ENCODE measurements around the gene UFSP2.
"Not testable (repeated sequence)": the region's sequence is repeated elsewhere in the genome, so short reads cannot be mapped to it uniquely, and the experiment has no call there.

Gene UFSP2

DNA sequence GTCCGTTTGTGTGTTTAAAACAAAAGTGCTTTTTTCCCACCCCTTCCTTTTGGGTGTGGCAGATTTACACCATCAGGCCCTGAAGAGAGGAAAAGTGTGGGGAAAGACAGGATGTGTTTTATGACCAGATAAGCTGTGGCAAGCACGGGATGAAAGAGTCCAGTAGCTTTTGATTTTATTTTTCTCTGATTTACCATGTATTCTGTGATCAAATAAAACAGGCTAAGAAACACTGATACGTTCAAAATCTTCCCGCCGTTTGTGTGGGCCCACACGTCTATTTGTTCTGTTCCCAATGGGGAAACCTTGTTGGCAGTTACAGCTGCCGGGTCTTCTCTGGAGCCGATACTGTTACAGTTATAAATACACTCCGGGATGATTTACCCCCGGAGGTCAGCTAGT lies 40.8 kb downstream of the UFSP2 start:
- no peak for DNase-seq (ENCODE audit: low read depth in 2 of 2, low spot score in 1 of 2)

DNA sequence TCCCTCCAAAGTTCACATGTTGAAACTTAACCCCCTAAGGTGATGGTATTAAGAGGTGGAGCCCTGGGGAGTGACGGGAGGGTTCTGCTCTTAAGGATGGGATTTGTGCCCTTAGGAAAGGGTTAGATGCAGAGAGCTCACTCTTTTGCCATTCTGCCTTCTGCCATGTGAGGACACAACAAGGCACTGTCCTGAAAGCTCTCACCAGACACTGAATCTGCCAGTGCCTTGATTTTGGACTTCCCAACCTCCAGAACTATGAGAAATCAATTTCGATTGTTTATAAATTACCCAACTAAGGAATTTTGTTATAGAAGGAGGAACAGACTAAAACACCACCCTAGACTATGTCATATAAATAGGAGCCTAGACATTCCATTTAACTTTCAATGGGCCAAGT lies 41.7 kb downstream of the UFSP2 start:
- DNase-seq (ENCODE audit: low read depth in 2 of 2, low spot score in 1 of 2), result no peak

DNA sequence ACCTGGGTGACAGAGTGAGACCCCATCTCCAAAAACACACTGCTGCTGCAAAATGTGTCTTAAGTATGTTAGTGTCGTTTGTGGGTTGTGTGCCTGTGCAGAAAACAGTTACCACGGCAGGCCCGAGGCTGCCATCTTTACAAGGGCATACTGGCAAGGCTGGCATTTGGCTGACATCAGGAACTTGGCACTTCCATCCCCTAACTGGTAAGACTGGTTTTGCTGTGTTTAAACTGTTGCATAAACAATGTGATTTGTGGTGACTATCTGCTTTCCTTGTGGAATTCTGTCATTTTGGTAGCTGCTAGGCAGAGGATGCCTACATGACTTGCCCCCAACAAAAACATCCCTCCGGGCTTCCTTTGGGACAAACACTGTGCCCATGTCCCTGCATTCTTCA lies 42.3 kb downstream of the UFSP2 start:
- no peak for DNase-seq (ENCODE audit: low read depth in 2 of 2, low spot score in 1 of 2)

DNA sequence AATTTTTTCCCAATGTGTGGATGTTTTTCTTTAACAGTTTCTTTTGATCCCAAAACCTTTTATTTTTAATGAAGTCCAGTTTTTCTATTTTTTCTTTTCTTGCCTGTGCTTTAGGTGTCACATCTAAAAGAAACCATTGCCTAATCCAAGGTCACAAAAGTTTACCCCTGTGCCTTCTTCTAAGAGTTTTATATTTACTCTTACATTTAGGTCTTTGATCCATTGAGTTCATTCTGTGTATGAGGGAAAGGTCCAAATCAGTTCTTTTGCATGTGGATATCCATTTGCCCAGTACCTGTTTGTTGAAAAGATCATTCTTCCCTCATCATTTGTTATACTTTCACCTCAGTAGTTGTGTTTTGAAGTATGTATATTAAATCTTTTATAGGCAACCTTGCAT lies 43.0 kb downstream of the UFSP2 start:
- no peak for DNase-seq (ENCODE audit: low read depth in 2 of 2, low spot score in 1 of 2)

DNA sequence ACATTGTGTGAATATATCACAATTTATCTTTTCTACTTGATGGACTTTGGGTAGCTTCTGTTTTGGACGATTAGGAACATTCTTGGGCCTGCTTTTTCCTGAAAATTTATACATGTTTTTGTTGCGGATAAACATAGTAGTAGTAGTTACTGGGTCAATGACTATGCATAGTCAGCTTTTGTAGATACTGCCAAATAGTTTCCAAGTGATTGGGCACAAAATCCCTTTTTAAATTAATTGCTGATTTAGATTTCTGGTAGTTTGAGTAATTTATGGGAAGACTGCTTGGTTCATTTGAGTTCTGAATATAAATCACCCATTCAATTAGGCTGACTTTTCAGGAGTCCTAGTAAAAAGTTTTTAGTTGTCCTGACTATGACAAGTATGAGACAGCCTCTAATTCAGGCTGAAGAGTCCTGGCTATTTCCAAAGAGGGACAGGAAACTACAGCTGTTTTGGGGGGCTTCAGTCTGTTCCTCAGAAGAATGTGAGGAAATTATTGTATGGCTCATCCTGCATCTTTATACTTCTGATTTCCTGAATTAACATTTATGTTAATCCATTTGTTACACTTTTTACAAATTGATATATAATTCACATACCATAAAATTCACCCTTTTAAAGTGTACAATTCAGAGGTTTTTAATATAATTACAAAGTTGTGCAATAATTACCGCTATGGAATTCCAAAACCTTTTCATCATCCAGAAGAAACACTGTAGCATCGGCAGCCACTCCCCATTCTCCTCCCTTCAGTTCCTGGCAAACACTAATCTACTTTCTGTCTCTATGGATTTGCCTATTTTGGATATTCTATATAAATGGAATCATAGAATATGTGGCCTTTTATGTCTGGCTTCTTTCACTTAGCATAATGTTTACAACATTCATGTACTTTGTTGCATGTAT lies 44.2 kb downstream of the UFSP2 start:
- DNase-seq (ENCODE audit: low read depth in 2 of 2, low spot score in 1 of 2), result no peak

DNA sequence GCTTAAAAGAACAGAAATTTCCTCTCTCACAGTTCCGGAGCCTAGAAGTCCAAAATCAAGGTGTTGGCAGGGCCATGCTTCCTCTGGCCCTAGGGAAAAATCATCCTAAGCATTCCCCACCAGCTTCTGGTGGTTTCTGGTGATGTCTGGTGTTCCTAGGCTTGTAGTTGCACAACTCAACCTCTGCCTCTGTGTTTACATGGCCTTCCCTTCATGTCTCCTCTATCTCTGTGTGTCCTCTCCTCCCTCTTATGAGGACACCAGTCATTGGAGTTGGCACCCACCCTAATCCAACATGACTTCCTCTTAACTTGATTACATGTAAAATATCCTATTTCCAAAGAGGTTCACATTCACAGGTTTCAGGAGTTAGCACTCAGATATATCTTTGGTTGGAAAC lies 45.4 kb downstream of the UFSP2 start:
- no peak for DNase-seq (ENCODE audit: low read depth in 2 of 2, low spot score in 1 of 2)

DNA sequence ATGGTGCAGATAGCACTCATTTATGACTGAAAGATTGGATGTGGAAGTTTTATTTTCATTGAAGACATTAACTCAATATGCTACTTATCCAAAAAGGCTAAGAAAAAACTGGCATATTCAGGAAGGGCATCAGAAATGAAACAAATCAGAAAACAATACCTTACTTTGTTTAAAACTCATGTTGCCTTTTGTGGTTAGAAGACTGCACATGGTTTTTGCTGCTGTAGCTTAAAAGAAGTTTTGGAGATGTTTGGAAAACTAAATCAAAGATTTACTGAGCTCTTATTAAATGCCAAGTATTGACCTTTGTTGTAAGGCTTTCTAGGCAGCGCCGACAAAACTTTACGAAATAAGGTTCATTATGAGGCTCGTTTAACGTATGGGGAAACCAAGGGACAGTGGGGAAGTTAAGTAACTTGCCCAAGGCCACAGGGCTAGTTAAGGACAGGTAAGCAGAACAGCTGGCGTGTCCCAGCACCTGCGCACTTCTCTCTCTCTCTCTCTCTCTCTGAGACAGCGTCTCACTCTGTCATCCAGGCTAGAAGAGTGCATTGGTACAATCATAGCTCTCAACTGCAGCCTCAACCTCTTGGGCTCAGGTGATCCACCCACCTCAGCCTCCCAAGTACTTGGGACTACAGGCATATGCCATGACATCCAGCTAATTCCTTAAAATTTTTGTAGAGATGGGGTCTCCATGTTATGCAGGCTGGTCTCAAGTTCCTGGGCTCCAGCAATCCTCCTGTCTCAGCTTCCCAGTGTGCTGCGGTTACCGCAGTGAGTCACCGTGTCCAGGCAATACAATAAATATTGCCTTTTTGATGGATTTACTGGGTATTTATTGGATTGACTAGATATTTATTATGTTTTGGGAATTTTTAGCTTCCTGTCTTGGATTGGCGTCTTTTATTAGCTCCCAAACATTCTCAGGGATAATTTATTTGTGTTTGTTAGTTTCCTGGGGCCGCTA lies 46.2 kb downstream of the UFSP2 start:
- DNase-seq (ENCODE audit: low read depth in 2 of 2, low spot score in 1 of 2), result no peak

DNA sequence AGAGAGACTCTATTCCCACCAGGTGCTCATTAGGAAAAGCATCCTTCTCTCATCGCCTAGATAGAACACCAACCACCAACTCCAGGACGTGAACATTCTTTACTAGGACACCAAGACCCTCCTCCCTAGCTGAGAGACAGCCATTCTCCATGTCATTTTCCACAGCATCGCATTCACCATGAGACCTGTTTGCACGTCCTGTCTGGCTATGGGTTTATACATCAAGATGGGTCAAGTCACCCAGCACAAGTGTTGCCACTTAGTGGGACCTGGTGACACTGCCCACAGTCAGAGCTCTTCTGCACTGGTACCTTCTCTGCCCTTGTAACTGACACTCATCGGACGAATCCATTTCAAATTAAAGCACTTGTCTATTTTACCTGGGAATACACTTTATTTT lies 47.5 kb downstream of the UFSP2 start:
- DNase-seq (ENCODE audit: low read depth in 2 of 2, low spot score in 1 of 2), result no peak

DNA sequence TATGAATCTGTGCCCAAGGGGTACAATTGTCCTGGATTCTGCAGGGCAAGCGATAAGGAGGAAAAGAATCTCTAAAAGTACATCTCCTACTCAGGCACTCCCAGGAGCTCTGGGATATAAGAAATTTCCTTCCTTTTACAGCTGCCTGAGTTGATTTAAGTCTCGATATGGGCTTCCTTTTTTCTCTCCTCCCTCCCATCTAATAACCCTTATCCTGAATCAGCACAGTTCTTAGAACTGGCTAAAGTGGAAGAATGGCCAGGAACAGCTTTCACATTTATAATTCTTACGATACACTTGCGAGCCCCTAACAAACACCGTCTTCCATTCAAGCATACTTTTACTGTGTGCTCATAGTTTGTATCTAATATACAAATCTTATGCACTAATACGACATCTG lies 51.2 kb downstream of the UFSP2 start:
- DNase-seq (ENCODE audit: low read depth in 2 of 2, low spot score in 1 of 2), result no peak

DNA sequence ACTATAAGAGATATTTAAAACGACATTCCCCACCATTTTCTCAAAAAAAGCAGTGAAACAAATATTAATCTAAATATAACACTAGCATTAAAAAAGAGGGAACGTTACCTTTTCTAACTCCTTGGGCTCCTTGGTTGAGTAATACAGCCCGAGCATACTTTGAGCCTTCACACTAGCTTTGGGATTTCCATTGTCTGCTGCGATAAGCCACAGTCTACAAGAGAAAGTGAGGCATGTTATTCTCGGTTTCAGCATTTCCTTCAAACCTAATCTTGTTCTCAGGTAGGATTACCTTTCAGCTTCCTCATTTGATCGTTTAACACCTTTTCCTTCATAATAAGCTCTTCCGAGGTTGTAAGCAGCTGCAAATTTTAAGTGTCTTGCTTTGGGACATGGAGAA lies 51.7 kb downstream of the UFSP2 start:
- DNase-seq (ENCODE audit: low read depth in 2 of 2, low spot score in 1 of 2), result no peak

DNA sequence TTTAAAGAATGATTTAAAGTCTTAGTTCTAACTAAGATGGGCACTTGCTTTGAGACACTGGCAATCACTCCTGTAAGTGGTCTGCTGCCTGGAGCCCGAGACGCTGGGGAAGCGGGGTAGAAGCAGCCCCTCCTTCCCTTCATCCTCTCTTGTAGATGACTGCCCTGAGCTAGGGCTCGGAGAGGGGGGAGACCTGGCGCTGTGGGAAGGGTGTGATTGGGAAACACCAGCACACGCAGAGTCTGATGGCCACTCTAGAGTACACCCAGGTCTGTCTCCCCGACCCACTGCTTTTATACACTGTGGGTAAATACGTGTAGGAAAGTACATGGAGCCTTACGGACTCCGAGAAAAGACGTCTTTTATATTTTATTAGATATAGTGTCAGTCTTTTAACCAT lies 54.1 kb downstream of the UFSP2 start:
- no peak for DNase-seq (ENCODE audit: low read depth in 2 of 2, low spot score in 1 of 2)

DNA sequence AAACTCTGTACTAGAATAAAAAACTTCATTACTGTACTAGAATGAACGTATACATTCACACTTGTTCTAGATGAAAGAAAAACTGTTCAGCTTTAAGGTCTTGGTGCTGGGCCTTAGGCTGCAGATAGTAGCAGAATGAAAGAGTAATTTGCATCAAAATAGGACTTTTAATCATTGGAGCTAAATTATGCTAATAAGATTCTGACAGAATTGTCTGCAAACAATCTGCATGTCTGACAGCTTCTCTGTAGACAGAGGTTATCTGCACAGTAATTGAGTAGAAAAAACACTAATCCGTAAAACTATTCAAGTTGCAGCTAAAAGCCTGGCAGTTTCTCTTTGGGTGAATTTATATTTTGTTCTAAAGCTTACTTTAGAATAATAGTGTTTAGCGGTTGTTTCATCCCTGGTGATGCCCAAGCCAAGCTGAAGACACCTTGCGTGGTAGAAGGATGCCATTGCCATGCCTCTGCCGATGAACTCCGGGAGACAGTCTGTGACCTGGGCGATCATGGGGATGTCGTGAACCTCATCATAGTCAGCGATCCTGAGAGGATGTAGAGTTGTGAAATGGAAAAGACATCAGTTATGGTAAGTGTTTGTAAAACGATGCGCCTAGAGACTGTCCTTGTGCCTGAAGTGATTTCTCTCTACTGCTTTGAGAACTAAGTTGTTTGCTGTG lies 55.4 kb downstream of the UFSP2 start:
- DNase-seq (ENCODE audit: low read depth in 2 of 2, low spot score in 1 of 2), result no peak

DNA sequence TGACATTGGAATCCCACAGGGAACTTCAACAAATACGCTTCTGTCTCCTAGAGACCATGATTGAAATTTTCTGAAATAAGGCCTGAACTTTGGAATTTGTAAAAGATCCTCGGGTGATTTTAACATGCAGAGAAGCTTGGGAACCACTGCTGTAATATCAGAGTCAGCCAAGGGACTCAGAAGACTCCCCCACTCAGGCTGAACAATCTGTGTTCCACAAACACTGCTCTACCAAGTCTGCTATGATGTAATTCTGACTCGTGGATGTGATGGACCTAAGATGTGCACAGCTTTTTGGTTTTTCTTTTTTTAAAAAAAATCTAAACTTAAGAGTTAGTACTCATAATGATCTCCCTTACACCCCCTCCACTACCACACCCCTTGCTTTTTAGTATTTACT lies 56.0 kb downstream of the UFSP2 start:
- no peak for DNase-seq (ENCODE audit: low read depth in 2 of 2, low spot score in 1 of 2)

DNA sequence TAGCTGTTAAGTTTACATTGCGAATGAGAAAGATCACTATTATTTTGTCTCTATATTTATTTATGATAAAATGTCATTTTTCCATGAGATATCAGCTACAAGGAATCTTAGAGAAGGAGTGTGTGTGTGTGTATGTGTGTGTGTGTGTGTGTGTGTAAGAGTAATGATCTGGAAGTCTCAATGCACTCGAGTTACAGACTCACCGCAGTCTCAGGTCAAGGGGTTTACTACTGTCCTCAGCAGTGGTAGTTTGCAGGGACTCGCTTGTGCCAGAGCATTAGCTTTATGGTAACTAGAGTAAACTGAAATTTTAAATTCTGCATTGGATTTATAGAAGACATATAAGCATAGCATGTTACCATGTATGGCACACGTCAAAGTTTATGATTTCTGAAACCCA lies 60.9 kb downstream of the UFSP2 start:
- DNase-seq (ENCODE audit: low read depth in 2 of 2, low spot score in 1 of 2), result no peak

DNA sequence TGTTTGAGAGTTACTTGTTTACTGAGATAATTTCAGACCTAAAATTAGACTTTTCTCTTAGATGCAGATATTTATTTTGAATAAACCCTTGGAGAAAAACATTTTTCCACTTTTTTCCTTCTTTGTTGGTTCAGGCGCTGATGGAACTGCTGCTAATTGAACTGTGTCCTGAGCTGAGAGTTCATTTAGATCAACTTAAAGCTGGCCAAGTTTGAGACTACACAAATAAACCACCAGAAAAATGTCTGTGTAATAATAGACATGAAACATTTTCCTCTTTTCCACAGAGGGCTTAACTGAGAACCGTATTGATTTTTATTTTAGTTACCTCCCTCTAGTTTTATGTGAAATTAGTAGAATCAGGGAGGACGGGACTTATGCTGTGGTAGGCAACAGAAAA lies 62.5 kb downstream of the UFSP2 start:
- no peak for DNase-seq (ENCODE audit: low read depth in 2 of 2, low spot score in 1 of 2)

DNA sequence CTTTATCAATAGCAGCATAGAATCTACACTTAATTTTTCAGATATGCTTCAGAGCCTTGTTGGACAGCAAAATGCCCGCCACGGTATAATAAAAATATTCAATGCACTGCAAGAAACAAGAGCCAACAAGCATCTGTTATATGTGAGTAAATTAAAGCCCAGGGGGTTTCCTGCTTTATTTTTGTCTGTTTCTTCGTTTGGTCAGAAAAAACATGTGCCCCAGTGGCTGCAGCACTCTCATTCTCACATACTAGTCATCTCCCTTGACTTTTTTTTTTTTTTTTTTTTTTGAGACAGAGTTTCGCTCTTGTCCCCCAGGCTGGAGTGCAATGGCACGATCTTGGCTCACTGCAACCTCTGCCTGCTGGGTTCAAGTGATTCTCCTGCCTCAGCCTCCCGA lies 63.2 kb downstream of the UFSP2 start:
- not testable (repeated sequence) for DNase-seq (ENCODE audit: low read depth in 2 of 2, low spot score in 1 of 2)

DNA sequence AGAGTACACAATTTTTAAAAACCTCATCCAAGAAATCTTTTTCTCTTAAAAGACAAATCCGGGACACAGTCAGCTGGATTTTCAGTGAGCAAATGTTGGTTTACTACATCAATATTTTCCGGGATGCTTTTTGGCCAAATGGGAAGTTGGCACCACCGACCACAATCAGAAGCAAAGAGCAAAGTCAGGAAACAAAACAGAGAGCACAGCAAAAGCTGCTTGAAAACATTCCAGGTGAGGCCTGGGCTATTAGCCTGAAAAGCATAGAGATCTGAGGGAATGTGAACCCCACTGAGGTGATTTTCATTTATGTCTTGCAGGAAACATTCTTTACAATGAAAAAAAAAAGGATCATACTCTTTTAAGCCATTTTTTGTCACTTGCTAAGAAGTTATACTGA lies 63.9 kb downstream of the UFSP2 start:
- DNase-seq (ENCODE audit: low read depth in 2 of 2, low spot score in 1 of 2), result no peak

DNA sequence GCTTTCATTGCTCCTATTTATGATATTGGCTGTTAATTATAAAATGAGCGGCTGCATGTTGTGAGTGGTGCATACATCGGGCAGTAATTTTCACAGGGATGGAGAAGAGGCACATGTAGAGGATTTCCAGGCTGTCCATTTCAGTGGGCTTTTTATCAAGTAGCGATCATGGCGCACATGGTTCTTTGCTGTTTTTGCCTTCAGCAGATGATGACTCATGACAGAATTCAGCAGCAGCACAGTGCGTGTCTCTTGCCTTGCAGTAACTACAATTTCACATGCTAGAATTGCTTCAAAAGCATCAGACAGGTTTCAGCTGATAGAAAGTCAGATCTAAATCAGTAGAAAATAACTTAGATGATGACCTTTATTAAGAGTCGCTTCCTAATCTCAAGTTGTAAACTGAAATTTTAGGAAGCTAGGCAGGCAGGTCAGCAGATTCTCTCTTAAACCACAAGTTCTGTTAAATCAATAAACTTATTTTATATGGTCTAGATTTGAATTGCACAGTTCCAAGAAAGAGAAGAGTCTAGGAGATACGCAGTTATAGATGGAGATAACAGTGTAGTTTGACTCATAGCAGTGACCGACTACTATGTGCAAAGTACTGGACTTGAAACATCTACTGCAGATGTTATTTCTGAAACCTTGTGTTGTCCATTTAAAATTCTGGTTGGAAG lies 65.9 kb downstream of the UFSP2 start:
- DNase-seq (ENCODE audit: low read depth in 2 of 2, low spot score in 1 of 2), result no peak

DNA sequence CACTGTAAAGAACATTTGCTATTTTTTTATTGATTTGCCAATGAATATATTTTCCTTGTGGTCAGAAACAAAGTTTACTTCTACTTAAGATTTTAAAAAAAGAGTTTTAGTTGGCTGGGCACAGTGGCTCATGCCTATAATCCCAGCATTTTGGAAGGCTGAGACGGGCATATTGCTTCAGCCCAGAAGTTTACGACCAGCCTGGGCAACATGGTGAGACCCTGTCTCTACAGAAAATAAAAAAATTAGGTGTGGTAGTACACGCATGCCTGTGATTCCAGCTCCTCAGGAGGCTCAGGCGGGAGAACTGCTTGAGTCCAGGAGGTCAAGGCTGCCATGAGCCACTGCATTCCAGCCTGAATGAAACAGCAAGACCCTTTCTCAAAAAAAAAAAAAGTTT lies 66.8 kb downstream of the UFSP2 start:
- DNase-seq (ENCODE audit: low read depth in 2 of 2, low spot score in 1 of 2), result no peak

DNA sequence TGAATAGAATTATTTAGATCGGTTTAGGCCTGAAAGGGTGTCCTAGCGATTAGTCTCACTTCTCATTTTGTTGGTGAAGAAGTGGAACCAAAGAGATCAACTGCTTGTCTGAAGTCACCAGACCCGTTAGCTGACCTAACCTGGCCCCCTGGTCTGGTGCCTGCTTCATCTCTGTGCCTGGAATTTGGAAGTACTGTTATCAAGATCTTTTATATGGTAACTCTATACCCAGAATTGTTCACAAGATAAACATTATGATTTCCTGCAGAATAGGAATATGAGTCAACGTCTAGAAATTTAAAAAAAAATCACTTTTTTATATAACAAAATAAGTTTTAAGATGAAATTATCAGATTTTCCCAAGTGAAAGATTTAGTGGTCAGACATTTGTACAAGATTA lies 67.2 kb downstream of the UFSP2 start:
- DNase-seq (ENCODE audit: low read depth in 2 of 2, low spot score in 1 of 2), result no peak

Measured in stimulated activated CD8-positive, alpha-beta memory T cell treated with anti-CD3 and anti-CD28 coated beads, Interleukin-4, amount 100 ng/mL, for 4 hours (primary cell).